GM18511 (cell line): ENCODE results near the gene ZNF614.
"Not testable (repeated sequence)": the region's sequence is repeated elsewhere in the genome, so short reads cannot be mapped to it uniquely, and the experiment has no call there.

Source experiments
- ATAC-seq: cut with Tn5 transposase; IDR thresholded peaks from one replicate; pipeline ENCODE4 v1.9.1; 2021; ENCODE audit warnings: mild to moderate bottlenecking, moderate library complexity; ENCODE audit not compliant: unreplicated experiment

ZNF614 gene

GRCh38 chr19:51993422-51993821, 34.8 kb downstream of the ZNF614 start:
- ATAC-seq = no peak

- peak; percentile 88 for ATAC-seq
Observed at GRCh38 chr19:51986309-51987291, 41.6 kb downstream of the ZNF614 start, which contains the start of gene ZNF350. TSS of gene ZNF350 (minus strand) at chr19:51986840. CDS start at chr19:51974360, 12,480 bp downstream.

GRCh38 chr19:51983361-51983760, 44.8 kb downstream of the ZNF614 start:
- ATAC-seq = no peak

- not testable (repeated sequence) for ATAC-seq
Observed at GRCh38 chr19:51980926-51981325, 47.3 kb downstream of the ZNF614 start.

GRCh38 chr19:51980116-51980736, 48.0 kb downstream of the ZNF614 start:
- no peak for ATAC-seq

- ATAC-seq = no peak
Observed at GRCh38 chr19:51978882-51979281, 49.3 kb downstream of the ZNF614 start.

- ATAC-seq = no peak
Observed at GRCh38 chr19:51977346-51977745, 50.8 kb downstream of the ZNF614 start.

- ATAC-seq = no peak
Observed at GRCh38 chr19:51976852-51977251, 51.3 kb downstream of the ZNF614 start.

GRCh38 chr19:51975787-51976186, 52.4 kb downstream of the ZNF614 start:
- not testable (repeated sequence) for ATAC-seq

GRCh38 chr19:51971624-51972023, 56.6 kb downstream of the ZNF614 start:
- no peak for ATAC-seq

- no peak for ATAC-seq
Observed at GRCh38 chr19:51970718-51971117, 57.5 kb downstream of the ZNF614 start.

GRCh38 chr19:51965583-51965982, 62.6 kb downstream of the ZNF614 start:
- no peak for ATAC-seq
